GM21529 (cell line): ENCODE results near the gene SERGEF.
"Not testable (repeated sequence)": the region's sequence is repeated elsewhere in the genome, so short reads cannot be mapped to it uniquely, and the experiment has no call there.

Experiments used
- ATAC-seq: cut with Tn5 transposase; IDR thresholded peaks from one replicate; pipeline ENCODE4 v1.9.1; 2021; ENCODE audit not compliant: unreplicated experiment

Gene SERGEF

DNA sequence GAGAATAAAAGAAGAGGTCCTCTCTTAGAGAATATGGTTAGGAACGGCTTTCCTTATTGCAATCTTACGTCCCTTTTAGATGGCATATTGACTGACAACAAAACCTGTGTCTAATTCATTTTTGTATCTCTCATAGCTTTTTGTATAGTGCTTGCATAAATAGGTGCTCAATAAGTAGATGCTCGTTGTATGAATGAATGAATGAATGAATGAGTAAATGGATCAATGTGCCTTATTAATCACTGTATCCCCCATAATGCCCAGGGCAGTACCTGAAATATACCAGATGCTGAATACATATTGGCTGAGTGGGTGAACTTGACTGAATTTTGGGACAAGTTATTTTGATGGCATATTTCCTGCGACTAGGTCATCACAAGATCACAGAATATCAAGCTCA lies 97.9 kb downstream of the SERGEF start:
- no peak for ATAC-seq

DNA sequence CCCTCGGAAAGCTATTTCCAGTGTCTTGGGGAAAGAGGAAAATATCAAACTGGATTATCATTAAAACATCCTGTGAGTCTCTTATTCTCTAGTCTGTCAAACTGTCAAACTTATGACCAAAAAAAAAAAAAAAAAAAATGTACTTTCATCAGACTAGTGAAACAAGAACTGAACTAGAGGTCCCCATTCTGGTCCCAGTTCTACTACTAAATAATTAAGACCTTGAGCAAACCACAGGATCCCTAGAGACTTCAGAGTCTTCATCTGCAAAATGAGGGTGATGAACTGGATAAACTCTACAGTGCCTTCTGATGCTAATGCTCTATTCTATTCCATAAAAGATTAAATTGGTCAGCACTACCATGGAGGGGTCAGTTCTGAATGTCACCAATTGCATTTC lies 105.8 kb downstream of the SERGEF start:
- peak; percentile 52 for ATAC-seq

DNA sequence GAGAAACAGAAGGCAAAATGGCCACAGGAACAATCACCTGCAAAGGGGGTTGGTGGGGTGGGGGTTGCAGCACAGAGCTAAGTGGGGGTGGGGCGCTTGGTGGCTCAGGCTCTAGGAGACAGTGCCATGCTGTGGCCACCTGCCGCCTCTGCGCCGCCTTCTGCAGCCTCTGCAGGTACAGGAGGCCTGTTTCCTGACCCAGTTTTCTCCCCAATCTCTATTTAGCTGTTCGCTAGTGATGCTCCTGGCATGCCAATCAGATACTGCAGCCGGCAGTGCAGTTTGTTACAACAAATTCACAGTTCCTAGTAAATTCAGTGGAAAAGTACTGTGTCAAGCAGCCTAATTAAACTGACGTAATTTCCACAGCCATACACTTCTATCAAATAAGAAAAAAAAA lies 106.4 kb downstream of the SERGEF start:
- ATAC-seq: no peak

DNA sequence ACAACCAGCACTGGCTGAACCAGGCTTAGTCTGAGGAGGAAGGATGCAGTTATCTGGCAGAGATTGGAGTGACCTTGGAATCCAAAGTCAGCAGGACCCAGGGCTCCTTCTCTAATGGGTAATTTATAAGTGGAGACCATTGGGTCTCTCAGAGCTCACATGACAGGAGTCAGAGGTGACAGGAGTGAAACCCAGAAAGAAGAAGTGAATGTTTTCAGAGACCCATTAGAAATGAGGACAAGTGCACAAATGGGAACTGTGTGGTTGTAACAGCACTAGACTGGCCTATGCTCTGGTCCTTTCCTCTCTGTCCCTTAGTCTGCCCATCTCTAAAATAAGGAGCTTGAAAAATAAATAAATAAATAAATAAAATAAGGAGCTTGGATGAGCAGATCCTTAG lies 107.4 kb downstream of the SERGEF start:
- peak; percentile 90 for ATAC-seq

DNA sequence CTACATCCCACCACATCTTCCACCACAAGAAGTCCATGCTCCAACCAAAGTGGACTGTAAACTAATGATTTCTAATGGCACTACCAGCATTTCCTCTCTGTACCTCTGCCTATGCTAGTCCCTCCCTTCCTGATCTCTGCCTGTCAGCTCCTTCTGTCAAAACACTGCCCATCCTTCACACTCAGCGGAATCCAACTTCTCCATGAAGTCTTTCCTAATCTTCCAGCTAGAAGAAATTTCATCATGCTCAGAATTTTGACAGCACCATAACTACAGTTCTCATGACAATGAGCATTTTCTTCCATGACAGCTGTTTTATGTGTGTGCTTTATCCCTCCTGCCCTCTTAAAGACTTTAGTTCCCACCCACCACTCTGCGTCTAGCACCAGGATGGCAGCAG lies 111.4 kb downstream of the SERGEF start:
- ATAC-seq: no peak

DNA sequence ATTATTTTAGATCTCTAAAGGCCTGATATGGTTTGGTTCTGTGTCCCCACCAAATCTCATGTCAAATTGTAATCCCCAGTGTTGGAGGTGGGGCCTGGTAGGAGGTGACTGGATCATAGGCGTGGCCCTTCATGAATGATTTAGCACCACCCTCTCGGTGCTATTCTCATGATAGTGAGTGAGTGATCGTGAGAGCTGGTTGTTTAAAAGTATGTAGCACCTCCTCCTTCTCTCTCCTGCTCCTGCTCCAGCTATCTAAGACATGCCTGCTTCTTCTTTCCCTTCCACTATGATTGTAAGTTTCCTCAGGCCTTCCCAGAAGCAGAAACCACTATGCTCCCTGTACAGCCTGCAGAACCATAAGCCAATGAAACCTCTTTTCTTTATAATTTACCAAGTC lies 114.1 kb downstream of the SERGEF start:
- no peak for ATAC-seq

DNA sequence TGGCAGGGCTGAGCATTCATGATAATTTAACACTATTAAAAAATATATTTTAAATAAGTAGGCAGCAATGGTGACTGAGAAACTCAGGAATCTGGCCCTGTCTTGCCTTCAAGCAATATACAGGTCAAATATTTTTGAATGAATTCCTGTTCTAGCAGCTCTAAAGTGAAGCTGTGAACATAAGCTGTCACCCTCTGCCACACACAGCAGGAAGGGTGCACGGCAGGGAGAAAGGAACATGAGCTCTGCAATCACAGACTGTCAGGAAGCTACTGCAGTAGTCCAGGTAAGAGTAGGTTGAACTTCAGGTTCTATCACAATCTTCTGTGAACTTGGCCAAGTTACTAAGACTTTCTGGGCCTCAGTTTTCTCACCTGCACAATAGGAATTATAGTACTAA lies 114.8 kb downstream of the SERGEF start:
- ATAC-seq: no peak

DNA sequence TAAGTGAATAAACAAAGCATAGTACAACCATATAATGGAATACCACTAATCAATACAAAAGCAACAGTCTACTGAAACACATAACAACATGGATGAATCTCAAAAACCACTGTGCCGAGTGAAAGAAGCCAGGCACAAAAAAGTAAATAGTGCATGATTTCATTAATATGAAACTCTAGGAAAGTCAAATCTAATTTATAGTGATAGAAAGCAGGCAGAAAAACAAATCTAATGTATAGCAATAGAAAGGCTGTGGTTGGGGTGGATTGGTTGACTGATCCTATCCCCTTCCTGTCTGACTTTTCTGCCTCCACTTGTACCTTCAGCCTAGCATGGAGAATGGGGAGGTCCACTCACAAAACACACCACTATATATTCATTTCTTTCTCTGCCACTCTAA lies 115.4 kb downstream of the SERGEF start:
- ATAC-seq: no peak

DNA sequence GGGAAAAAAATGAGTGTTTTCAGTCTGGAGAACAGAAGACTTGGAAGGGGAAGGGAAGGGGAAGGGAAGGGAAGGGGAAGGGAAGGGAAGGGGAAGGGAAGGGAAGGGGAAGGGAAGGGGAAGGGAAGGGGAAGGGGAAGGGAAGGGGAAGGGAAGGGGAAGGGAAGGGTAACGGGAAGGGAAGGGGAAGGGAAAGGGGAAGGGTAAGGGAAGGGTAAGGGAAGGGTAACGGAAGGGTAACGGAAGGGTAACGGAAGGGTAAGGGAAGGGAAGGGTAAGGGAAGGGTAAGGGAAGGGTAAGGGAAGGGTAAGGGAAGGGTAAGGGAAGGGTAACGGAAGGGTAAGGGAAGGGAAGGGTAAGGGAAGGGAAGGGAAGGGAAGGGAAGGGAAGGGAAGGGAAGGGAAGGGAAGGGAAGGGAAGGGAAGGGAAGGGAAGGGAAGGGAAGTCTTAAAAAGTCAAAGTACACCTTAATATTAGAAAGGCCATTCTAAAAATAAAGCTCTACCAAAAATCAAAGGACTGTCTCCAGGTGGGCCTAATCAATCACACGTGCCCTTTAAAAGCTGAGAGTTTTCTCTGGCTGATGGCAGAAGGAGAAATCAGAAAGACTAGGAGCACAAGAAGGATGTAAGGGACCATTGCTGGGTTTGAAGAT lies 116.2 kb downstream of the SERGEF start:
- ATAC-seq: not testable (repeated sequence)

DNA sequence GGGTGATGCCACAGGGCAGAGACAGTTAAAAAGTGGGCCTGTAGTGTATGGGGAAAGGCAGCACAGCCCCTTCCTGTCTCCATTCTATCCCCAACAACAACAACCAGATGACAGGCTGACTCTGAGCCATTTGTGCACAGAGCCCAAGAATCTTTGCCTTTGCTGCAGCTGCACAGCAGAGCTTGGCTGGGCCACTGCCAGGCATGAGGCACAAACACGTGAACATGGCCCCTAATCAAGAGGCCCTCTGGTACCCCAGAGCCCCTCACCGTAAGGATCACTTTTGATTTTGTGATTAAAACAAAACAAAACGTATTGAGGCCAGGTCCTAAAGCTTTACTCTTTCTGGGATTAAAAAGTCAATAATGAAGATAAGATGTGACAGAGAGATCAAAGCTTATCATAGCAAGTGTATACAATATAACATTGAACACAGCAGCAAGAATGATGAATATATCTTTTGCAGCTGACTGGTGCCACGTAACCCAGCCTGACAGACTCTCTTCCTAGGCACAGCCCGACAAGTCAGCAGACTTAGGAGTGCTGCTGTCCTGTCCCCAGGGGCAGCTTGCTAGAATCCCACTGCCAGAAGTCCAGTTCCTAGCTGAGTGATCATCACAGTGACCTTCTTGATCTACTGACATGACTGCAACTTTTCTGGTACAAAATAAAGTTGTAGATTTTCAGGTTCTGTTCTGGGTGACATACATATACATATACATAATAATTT lies 117.8 kb downstream of the SERGEF start:
- no peak for ATAC-seq

DNA sequence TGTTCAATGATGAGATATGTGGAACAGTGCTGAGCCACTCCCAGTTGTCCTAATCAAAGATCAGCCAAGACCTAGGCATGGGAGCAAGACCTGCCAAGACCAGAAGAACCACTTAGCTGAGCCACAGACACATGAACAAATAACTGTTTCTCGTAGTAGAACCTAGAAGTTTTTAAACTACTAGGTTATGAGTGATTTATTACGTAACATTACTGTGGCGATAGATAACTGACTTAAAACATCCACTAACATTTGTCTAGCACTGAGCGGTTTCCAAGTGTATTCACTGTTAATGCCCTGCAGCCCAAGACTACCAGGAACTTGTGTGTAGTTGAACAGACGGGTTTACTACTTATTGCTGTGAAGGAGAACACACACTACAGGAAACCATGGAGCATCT lies 120.4 kb downstream of the SERGEF start:
- no peak for ATAC-seq

DNA sequence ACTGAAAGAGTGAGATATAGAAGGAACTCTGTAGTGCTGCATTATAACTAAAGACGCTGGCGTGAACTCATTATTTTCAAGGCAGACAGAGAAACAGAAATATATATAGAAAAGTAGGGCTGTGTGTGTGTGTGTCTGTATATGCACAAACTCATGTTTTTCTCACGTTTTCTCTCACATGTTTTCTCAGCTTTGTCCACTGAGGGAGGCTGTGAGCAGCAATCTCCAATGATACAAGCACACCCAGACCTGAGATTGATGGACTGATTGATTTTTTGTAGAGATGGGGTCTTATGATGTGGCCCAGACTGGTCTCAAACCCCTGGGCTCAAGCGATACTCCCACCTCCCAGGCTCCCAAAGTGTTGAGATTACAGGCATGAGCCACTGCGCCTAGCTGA lies 122.5 kb downstream of the SERGEF start:
- ATAC-seq: no peak

DNA sequence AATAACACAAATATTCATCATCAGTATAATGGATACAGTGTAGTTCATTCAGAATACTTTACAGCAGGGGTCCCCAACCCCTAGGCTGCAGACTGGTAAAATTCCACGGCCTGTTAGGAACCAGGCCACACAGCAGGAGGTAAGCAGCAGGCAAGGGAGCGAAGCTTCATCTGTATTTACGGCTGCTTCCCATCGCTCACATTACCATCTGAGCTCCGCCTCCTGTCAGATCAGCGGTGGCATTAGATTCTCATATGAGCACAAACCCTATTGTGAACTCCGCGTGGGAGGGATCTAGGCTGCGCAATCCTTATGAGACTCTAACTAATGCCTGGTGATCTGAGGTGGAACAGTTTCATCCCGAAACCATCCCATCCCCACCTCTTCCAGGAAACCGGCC lies 125.1 kb downstream of the SERGEF start:
- no peak for ATAC-seq

DNA sequence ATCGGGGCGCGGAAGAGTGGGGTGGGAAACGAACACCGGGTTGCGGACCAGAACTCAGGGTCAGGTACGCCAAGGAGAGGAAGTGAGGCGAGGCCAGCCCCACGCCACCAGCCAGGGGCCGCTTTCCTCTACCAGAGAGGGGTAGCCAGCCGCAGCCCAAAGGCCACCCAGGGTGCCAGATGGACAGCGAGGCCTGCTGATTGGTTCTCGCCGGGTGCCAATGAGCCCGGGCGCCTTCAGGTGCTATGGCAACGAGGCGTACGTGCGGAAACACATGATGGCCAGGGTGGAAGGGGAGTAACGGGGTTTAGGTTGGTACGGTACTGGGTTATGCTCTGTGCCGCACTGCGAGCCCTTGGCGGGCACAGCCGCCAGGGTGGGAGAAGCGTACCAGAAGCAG lies 128.9 kb downstream of the SERGEF start:
- no peak for ATAC-seq

DNA sequence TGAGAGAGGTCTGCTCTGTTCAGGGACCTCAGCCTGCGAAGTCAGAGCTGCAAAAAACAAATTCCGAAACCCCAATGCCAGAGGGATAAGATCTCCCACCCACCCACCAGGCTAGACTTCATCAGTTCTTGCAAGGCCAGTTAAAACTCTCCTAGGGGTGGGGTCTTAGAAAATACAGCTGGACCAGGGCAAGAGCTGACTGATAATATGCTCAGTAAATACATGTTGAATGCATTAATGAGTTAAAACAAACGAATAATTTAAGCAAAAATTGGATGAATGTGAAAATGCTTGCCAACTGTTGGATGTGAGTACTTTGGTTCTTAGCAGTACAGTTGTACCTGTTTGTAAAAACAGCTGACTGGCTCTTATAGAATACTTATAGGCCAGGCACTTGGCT lies 129.8 kb downstream of the SERGEF start:
- no peak for ATAC-seq

DNA sequence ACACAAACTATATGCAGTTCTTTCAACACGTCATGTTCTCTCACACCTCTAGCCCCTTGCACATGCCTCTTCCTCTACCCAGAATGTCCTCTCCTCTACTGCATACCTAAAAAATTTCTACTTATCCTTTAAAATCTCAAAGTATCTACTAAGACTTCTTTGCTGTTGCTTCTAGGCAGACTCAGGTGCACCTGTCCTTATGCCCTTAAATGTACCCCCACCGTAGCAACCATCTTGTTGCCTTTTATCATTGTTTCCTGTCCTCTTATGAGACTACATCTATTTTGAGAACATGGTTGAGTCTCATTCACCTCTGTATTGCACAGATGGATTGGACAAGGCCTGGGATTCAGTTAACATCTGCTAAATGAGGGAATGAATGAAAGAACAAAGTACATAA lies 134.1 kb downstream of the SERGEF start:
- no peak for ATAC-seq

DNA sequence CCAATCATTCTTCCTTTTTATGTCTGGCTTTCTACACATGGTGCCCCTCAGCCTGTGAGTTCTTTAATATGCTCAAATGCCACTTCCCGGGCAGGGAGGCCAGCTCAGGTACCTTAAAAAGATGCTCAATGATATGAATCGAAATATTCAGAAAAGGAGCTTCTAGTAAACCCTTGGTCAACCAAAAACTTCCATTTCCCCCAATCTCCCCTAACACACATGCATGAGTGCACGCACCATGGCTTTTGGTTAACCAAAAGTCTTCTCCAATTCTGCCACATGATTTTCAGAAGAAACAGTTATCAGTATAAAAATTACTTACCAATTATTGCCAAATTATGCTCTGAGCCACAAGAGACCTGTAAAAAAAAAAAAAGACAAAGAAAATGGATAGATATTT lies 135.0 kb downstream of the SERGEF start:
- ATAC-seq: no peak

DNA sequence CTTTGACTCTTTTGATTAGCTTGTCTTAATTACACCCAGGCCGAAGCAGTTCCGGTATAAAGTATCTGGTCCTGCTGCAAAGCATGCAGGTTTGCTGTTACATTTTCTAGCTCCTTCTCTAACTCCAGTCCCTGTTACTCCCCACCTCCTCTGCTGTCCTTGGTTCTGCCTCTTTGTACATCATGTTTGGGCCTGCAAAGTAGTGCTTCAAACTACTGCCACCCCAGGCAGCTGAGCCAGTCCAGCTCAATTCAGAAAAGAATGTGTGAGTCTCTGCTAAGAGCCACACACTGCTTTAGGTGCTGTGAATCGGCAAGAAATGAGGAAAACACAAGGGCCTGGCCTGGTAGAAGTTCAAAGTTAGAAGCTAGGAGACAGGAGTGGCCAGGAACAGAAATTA lies 136.0 kb downstream of the SERGEF start:
- ATAC-seq: no peak

DNA sequence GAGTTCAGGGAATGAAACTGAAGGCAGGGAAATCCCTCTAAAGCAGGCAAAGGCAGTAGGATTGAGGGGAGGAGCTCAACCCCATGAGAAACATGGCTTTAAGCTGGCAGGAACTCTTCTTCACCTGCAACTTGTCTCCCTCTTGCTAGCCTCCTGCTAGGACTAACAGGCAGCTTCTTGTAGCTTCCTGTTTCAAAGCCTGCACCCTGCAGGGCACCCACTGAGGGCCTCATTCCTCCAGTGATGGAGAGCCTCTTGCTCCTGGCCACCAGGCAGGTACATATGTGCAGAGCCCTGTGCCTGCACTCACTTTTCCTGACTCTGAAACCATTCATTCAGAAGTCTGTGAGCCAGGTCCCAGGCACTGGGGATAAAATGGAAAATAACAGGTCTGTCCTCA lies 137.0 kb downstream of the SERGEF start:
- no peak for ATAC-seq

DNA sequence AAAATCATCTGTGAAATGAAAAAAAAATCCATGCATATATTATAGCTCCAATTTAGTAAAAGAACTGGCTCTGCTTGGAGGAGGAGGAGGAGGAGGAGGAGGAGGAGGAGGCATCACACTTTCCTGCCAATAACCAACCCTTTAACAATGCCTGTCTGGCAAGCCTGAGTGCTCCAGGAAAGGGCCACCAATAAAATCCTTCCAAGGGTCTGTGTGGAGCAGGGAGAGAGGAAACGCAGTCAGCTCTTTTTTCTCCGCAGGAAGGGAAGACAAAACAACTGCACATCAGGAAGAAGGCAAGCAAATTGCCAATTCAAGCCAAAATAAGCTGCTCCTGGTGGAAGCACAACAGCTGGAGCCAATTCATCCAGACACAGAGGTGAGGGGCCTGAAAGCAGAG lies 139.3 kb downstream of the SERGEF start:
- no peak for ATAC-seq

DNA sequence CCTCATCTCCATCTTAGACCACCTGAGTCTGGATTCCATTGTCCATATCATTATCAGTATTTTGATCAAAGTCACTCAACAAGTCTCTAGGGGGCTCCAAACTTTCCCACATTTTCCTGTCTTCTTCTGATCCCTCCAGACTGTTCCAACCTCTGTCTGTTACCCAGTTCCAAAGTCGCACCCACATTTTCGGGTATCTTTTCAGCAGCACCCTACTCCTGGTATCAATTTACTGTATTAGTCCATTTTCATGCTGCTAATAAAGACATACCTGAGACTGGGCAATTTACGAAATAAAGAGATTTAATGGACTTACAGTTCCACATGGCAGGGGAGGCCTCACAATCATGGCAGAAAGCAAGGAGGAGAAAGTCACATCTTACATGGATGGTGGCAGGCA lies 144.4 kb downstream of the SERGEF start:
- ATAC-seq: not testable (repeated sequence)

DNA sequence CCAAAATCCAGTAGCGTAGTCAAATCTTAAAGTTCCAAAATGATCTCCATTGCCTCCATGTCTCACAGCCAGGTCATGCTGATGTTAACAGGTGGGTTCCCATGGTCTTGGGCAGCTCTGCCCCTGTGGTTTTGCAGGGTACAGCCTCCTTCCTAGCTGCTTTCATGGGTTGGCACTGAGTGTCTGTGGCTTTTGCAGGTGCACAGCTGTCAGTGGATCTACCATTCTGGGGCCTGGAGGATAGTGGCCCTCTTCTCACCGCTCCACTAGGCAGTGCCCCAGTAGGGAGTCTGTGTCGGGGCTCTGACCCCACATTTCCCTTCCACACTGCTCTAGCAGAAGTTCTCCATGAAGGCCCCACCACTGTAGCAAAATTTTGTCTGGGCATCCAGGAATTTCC lies 145.5 kb downstream of the SERGEF start:
- no peak for ATAC-seq
